Mesendoderm (in vitro differentiated cells): ENCODE measurements around the gene RTN4.

Experiments used
- DNase-seq: peaks from one replicate; pipeline ENCODE4 v3.0.0; 2013
- H2AK5ac ChIP-seq: 2 replicates; pipeline ENCODE4 v1.6.1; 2013; ENCODE audit warnings: low read length, inconsistent platforms
- H2BK120ac ChIP-seq: 2 replicates; pipeline ENCODE4 v1.6.1; 2013; ENCODE audit warnings: low read depth, mild to moderate bottlenecking, low read length, moderate library complexity, mixed read lengths
- H2BK15ac ChIP-seq: replicated peaks from 2 replicates; pipeline ENCODE4 v1.6.1; 2013; ENCODE audit warnings: low read depth, mild to moderate bottlenecking, moderate library complexity
- H2BK5ac ChIP-seq: 2 replicates; pipeline ENCODE4 v1.6.1; 2013; ENCODE audit warnings: low read length, inconsistent platforms
- H3K18ac ChIP-seq: 2 replicates; pipeline ENCODE4 v1.6.1; 2013; ENCODE audit warnings: mild to moderate bottlenecking, low read length, mixed read lengths
- H3K23ac ChIP-seq: one replicate; pipeline ENCODE4 v1.6.1; 2013; ENCODE audit warnings: low read length
- H3K27ac ChIP-seq: 2 replicates; pipeline ENCODE4 v1.5.1; 2013; ENCODE audit warnings: low read depth, mild to moderate bottlenecking, inconsistent platforms, low read length, moderate library complexity
- H3K27me3 ChIP-seq: 2 replicates; pipeline ENCODE4 v1.6.1; 2013; ENCODE audit warnings: low read length, control low read depth, mild to moderate bottlenecking, inconsistent platforms; ENCODE audit not compliant: insufficient read depth, poor library complexity
- H3K36me3 ChIP-seq: 2 replicates; pipeline ENCODE4 v1.6.1; 2013; ENCODE audit warnings: low read length, inconsistent platforms; ENCODE audit not compliant: control insufficient read depth, insufficient read depth
- H3K4ac ChIP-seq: one replicate; pipeline ENCODE4 v1.6.1; 2013; ENCODE audit warnings: low read depth, mild to moderate bottlenecking, low read length, moderate library complexity
- H3K4me1 ChIP-seq: 2 replicates; pipeline ENCODE4 v1.6.1; 2013; ENCODE audit warnings: low read depth, low read length, inconsistent platforms; ENCODE audit not compliant: control insufficient read depth
- H3K4me2 ChIP-seq: 2 replicates; pipeline ENCODE4 v1.6.1; 2013; ENCODE audit warnings: low read length
- H3K4me3 ChIP-seq: 2 replicates; pipeline ENCODE4 v1.5.1; 2013; ENCODE audit warnings: mild to moderate bottlenecking, low read length
- H3K56ac ChIP-seq: one replicate; pipeline ENCODE4 v1.6.1; 2013; ENCODE audit warnings: low read length
- H3K79me1 ChIP-seq: 2 replicates; pipeline ENCODE4 v1.6.1; 2013; ENCODE audit warnings: low read length, inconsistent platforms
- H3K79me2 ChIP-seq: 2 replicates; pipeline ENCODE4 v1.6.1; 2013; ENCODE audit warnings: mild to moderate bottlenecking, low read length; ENCODE audit not compliant: control insufficient read depth, insufficient read depth
- H3K9ac ChIP-seq: 2 replicates; pipeline ENCODE4 v1.6.1; 2013; ENCODE audit warnings: low read length, inconsistent platforms
- H4K5ac ChIP-seq: one replicate; pipeline ENCODE4 v1.6.1; 2013; ENCODE audit warnings: low read length
- H4K8ac ChIP-seq: one replicate; pipeline ENCODE4 v1.6.1; 2013; ENCODE audit warnings: low read depth, mild to moderate bottlenecking, control low read depth, low read length, moderate library complexity
- WGBS: extraction: QIAGEN DNeasy Blood & Tissue Kit; methylation state at CpG from one replicate; pipeline ENCODE4 v1.1.7; 2013; ENCODE audit warnings: low lambda C conversion rate, missing lambda C conversion rate; ENCODE audit not compliant: insufficient coverage; ENCODE audit errors: extremely low coverage; 5-methylcytosine and 5-hydroxymethylcytosine counted together

The RTN4 gene

GRCh38 chr2:54960164-54960563 lies 90.1 kb downstream of the RTN4 start:
- H3K23ac ChIP-seq = no peak overlapping the region
- H3K36me3 ChIP-seq = no peaks in the 10 kb centered on the region
- no peak overlapping the region for H3K4me2 ChIP-seq
- no peak overlapping the region for H2BK120ac ChIP-seq
- no peaks in the 10 kb centered on the region for H3K79me1 ChIP-seq
- WGBS = no CpG with 5 or more reads among the region's 7 CpGs
- no peak overlapping the region for H2BK5ac ChIP-seq
- H3K4me1 ChIP-seq = no peaks in the 10 kb centered on the region
- no peak overlapping the region for H2BK15ac ChIP-seq
- H2AK5ac ChIP-seq = no peak overlapping the region
- H3K9ac ChIP-seq = no peak overlapping the region
- H3K18ac ChIP-seq = no peak overlapping the region
- H3K4ac ChIP-seq = no peak overlapping the region
- no peaks in the 10 kb centered on the region for H3K27me3 ChIP-seq
- no peak overlapping the region for H3K27ac ChIP-seq
- H3K79me2 ChIP-seq = no peaks in the 10 kb centered on the region
- no peak overlapping the region for H3K4me3 ChIP-seq
- no peak overlapping the region for H4K5ac ChIP-seq
- no peak overlapping the region for H4K8ac ChIP-seq
- no peak for DNase-seq
- no peak overlapping the region for H3K56ac ChIP-seq

GRCh38 chr2:54958717-54959371 lies 91.4 kb downstream of the RTN4 start:
- WGBS = no CpG with 5 or more reads among the region's 14 CpGs
- H2AK5ac ChIP-seq = no peak overlapping the region
- no peaks in the 10 kb centered on the region for H3K79me1 ChIP-seq
- H3K36me3 ChIP-seq = no peaks in the 10 kb centered on the region
- H2BK5ac ChIP-seq = no peak overlapping the region
- H2BK15ac ChIP-seq = no peak overlapping the region
- H3K27ac ChIP-seq = no peak overlapping the region
- no peaks in the 10 kb centered on the region for H3K4me1 ChIP-seq
- no peak overlapping the region for H3K9ac ChIP-seq
- peak overlapping the region; percentile 30 for H3K23ac ChIP-seq
- H2BK120ac ChIP-seq = no peak overlapping the region
- no peak overlapping the region for H4K8ac ChIP-seq
- no peak overlapping the region for H3K4ac ChIP-seq
- DNase-seq = no peak
- H4K5ac ChIP-seq = no peak overlapping the region
- no peak overlapping the region for H3K56ac ChIP-seq
- no peak overlapping the region for H3K4me2 ChIP-seq
- H3K4me3 ChIP-seq = no peak overlapping the region
- H3K79me2 ChIP-seq = no peaks in the 10 kb centered on the region
- no peaks in the 10 kb centered on the region for H3K27me3 ChIP-seq
- no peak overlapping the region for H3K18ac ChIP-seq

- peak; percentile 84 for DNase-seq
- Histone ChIP-seq H2BK15ac (no peak overlapping the region), H3K56ac (no peak overlapping the region), H3K79me2 (no peaks in the 10 kb centered on the region), H3K36me3 (no peaks in the 10 kb centered on the region), H4K8ac (no peak overlapping the region), H3K27ac (no peak overlapping the region), H3K4me2 (no peak overlapping the region), H3K9ac (no peak overlapping the region), H3K4me1 (no peaks in the 10 kb centered on the region), H3K23ac (no peak overlapping the region), H3K18ac (no peak overlapping the region), H3K27me3 (no peaks in the 10 kb centered on the region), H4K5ac (no peak overlapping the region), H2BK120ac (no peak overlapping the region), H3K79me1 (no peaks in the 10 kb centered on the region), H2BK5ac (no peak overlapping the region), H2AK5ac (no peak overlapping the region), H3K4ac (no peak overlapping the region), H3K4me3 (no peak overlapping the region)
- WGBS = no CpG with 5 or more reads among the region's 18 CpGs
Measured at GRCh38 chr2:54957321-54957999, 92.8 kb downstream of the RTN4 start.

DNA sequence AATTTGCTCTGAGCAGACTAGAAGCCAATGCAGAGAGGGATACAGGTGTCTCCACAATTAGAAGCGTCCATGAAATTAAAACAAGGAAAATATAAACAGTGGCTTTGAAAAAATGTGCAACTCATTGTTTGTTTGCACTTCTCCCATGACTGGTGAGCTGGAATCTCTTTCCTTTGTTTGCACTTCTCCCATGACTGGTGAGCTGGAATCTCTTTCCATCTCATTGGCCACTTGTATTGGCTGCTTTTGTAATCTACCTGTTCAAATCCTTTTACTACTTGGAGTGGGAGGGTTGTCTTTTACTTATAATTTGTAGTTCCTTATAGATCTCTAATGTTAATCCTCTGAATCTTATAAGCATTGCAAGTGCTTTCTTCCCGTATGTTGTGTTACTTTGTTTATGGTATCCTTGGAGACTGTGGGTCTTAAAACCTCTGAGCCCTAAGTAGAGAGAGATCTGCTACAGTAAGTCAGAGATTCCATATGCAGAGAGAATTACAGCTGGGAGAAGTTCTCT lies 94.1 kb downstream of the RTN4 start:
- Histone ChIP-seq H3K79me1 (no peaks in the 10 kb centered on the region), H3K18ac (no peak overlapping the region), H3K56ac (no peak overlapping the region), H2BK15ac (no peak overlapping the region), H3K9ac (no peak overlapping the region), H4K8ac (no peak overlapping the region), H3K4ac (no peak overlapping the region), H2BK120ac (no peak overlapping the region), H3K27ac (no peak overlapping the region), H3K4me2 (no peak overlapping the region), H2AK5ac (no peak overlapping the region), H3K79me2 (no peaks in the 10 kb centered on the region), H3K4me3 (no peak overlapping the region), H3K23ac (no peak overlapping the region), H3K4me1 (no peaks in the 10 kb centered on the region), H2BK5ac (no peak overlapping the region), H3K27me3 (no peaks in the 10 kb centered on the region), H4K5ac (no peak overlapping the region), H3K36me3 (no peaks in the 10 kb centered on the region)
- WGBS = no CpG with 5 or more reads among the region's 2 CpGs
- DNase-seq = peak; percentile 71

DNA sequence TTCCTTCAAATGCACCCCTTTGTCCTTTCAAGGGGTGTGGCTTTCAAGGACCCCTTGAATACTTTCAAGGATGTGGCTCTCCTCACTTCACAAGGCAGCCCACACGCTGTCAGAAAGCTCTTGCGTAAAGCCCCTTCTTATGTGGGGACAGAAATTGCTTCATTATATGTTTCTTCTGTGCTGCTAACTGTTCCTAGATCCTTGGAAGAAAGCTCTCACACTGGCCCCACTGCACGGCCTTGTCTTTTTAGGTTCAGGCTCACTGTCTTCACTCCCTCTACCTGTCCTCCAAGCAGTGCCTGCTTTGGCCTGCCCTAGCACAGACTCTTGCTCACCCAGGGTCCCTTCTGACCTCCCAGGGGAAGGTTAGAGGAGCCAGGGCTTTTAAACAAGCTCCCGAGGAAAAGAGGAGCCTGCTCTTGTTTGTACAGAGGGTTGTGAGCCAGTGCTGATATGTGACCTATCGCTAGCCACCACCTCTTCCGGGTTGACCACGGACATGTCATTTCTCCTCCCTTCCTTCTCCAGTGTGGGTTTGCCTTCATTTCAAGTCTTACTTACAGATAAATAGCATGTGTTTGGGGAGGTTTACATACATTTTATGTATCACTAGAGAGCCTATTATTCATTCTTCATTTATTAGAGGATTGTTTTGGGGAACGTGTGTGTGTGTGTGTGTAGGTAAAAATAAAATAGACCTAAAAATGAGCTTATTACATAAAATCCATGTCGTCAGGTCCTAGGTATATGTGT lies 94.7 kb downstream of the RTN4 start:
- no peak overlapping the region for H2BK15ac ChIP-seq
- no peaks in the 10 kb centered on the region for H3K79me2 ChIP-seq
- no peaks in the 10 kb centered on the region for H3K79me1 ChIP-seq
- H3K18ac ChIP-seq = no peak overlapping the region
- H3K4me1 ChIP-seq = no peaks in the 10 kb centered on the region
- H3K27me3 ChIP-seq = no peaks in the 10 kb centered on the region
- no peak overlapping the region for H2AK5ac ChIP-seq
- H2BK120ac ChIP-seq = no peak overlapping the region
- no peak overlapping the region for H3K4ac ChIP-seq
- no peak overlapping the region for H2BK5ac ChIP-seq
- no peak overlapping the region for H3K23ac ChIP-seq
- H3K4me3 ChIP-seq = no peak overlapping the region
- no peaks in the 10 kb centered on the region for H3K36me3 ChIP-seq
- H3K56ac ChIP-seq = no peak overlapping the region
- H3K9ac ChIP-seq = no peak overlapping the region
- no CpG with 5 or more reads among the region's 9 CpGs for WGBS
- H3K27ac ChIP-seq = no peak overlapping the region
- DNase-seq = no peak
- no peak overlapping the region for H3K4me2 ChIP-seq
- no peak overlapping the region for H4K8ac ChIP-seq
- no peak overlapping the region for H4K5ac ChIP-seq
